Embryonic facial prominence (tissue), 1 donor: ENCODE measurements around the gene ST3GAL5.
"Not testable (repeated sequence)": the region's sequence is repeated elsewhere in the genome, so short reads cannot be mapped to it uniquely, and the experiment has no call there.

Source experiments
- DNase-seq: peaks from one replicate; pipeline ENCODE4 v3.0.0-alpha.2; 2016; ENCODE audit errors: extremely low spot score

Gene ST3GAL5

GRCh38 chr2:85888684-85889626 is at the start of gene ST3GAL5:
Gene ST3GAL5 (minus strand): TSS chr2:85888990. CDS start chr2:85888905, 85 bp downstream.
- DNase-seq: peak; percentile 66

DNA sequence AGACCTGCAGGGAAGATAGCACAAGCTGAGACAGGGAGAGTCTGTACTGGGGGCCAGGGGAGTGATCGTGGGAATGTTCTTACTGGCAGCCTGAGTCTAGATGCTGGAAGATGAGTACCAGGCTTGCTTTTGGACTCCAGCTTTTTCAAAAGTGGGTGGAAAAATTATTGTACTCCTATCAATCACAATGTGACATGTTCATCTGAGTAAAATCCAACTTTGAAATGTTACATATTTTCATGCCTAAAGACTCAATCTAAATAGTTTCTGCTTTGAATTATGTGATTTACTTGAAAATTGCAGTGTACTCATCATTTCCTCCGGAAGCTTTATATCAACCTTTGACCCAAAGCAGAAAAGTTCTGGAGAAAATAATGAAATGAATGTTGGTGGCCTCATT is 49.7 kb upstream of the ST3GAL5 start:
- DNase-seq: no peak

DNA sequence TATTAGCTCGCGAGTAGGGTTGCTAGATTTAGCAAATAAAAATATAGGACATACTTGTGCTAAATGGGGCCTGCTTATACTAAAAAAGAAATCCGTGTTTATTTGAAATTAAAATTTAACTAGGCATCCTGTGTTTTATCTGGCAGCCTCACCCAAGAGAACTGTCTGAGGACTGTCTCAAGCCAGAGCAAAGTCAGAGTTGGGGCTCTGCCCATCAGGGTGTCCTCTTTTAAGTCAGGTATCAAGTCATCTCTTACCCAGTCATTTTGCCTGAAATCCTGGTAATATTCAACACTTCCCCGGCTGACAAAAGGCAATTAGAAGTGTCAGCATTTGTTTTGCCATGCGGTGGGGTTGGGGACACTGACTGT is 48.3 kb upstream of the ST3GAL5 start:
- DNase-seq: no peak

GRCh38 chr2:85936421-85937068 is 47.8 kb upstream of the ST3GAL5 start:
- no peak for DNase-seq

DNA sequence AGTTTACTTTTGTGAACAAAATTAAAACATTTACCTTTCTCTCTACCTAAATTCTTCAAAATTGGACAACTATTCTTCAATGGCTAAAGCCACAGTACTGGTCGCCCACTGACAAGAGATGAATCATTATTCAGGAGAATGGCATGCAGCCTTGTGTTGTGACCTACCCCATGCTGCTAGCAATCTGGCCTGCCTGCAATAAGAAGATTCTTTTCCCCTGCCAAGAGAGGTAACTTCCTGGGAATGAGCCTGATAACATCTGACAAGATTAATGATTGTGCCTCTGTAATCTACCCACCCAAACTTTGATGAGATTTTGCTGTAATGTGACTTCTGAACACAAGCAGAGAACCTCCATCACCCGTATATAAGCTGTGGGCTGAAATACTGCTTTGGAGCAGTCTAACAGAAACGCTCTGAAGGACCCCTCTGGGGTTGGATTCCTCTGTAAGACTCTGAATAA is 47.0 kb upstream of the ST3GAL5 start:
- DNase-seq: no peak

GRCh38 chr2:85935170-85935745 is 46.5 kb upstream of the ST3GAL5 start:
- DNase-seq: no peak

DNA sequence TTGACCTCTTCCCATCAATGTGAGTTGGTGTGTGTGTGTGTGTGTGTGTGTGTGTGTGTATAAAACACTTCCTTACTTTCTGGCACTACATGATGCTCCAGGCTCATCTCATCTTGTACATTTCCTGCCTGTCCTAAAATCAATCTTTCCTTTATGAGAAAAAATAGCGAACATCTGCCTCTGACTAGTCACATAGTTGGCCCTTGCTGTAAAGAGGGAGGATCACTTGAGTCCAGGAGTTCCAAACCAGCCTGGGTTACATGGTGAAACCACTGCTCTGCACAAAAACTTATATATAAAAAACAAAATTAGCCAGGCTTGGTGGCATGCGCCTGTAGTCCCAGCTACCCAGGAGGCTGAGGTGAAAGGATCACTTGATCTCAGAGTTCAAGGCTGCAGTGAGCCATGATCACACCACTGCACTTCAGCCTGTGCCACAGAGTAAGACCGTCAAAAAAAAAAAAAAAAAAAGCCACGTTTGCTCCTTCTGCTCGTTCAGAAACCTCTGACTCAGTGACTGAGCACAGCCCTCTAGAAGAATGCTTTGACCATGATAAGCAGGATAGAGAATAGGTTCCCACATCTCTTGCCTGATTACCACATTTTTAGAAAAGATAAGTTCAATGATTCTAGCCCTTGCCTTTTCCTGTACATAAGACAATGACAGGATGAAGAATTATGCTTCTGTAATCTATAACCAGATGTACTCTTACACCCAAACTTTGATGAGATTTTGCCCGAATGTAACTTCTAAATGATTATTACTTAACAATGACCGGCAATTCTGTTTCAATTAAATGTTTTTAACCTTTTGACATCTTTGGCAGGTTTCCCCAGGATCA is 45.2 kb upstream of the ST3GAL5 start:
- no peak for DNase-seq

DNA sequence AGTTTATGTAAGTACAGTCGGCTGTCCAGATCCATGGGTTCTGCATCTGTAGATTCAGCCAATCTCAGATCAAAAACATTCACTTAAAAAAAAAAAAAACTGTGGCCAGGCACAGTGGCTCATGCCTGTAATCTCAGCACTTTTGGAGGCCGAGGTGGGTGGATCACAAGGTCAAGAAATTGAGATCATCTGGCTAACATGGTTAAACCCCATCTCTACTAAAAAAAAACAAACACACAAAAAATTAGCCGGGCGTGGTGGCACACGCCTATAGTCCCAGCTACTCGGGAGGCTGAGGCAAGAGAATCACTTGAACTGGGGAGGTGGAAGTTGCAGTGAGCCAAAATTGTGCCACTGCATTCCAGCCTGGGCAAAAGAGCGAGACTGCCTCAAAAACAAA is 42.4 kb upstream of the ST3GAL5 start:
- DNase-seq: not testable (repeated sequence)

GRCh38 chr2:85930129-85931124 is 41.6 kb upstream of the ST3GAL5 start:
- DNase-seq: no peak

DNA sequence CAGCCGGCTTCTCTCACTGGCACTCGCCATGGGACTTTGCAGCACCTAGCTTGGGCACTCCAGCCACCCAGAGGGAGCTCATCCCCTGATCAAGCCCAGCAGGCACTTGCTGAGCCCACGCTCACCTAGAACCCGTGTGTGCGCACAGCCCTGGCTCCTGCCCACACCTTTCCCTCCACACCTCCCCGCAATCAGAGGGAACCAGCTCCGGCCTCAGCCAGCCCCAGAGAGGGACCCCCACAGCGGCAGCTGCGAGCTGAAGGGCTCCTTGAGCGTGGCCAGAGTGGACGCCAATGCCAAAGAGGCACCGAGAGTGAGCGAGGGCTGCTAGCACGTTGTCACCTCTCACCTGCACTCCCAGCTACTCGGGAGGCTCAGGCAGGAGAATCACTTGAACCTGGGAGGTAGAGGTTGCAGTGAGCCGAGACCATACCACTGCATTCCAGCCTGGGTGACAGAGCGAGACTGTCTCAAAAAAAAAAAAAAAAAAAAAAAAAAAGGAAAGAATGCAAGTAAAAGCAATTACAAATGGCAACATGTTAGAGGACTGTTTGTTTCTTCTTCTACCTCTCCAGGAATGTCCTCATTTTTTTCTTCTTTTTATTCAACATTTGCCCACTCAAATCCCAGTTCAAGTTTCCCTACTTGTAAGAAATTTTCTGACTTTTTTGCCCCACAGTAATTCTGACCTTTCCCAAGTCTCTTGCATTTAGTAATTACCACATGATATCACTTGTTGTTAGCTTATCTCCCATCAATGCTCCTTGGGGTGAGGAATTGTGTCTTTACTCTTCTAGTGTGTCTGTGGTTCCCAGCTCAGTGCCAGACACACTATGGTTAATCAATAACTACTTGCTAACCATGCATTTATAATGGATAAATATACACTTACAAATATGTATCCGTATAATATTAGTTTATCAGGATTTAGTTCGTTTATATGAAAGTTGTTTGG is 40.6 kb upstream of the ST3GAL5 start:
- no peak for DNase-seq

GRCh38 chr2:85926931-85927661 is 38.3 kb upstream of the ST3GAL5 start:
- no peak for DNase-seq

DNA sequence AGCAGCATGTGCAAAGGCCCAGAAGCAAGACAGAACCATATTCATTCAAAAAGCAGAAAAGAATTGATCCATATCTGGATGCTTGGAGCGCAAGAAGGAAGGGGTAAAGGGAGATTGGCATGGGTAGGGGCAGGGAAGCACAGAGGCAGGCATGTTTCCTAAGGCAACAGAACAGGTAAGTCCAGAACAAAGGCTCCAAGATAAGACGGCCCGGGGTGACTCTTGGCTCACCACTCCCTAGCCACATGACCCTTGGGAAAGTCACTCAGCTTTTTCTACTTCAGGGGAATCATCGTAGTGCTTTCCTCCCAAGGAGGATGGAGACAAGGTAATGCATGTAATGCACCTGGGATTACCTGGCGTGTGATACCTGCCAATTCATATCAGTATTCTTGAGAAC is 37.7 kb upstream of the ST3GAL5 start:
- no peak for DNase-seq

GRCh38 chr2:85925216-85925671 is 36.5 kb upstream of the ST3GAL5 start:
- no peak for DNase-seq

GRCh38 chr2:85924522-85924921 is 35.7 kb upstream of the ST3GAL5 start:
- no peak for DNase-seq

DNA sequence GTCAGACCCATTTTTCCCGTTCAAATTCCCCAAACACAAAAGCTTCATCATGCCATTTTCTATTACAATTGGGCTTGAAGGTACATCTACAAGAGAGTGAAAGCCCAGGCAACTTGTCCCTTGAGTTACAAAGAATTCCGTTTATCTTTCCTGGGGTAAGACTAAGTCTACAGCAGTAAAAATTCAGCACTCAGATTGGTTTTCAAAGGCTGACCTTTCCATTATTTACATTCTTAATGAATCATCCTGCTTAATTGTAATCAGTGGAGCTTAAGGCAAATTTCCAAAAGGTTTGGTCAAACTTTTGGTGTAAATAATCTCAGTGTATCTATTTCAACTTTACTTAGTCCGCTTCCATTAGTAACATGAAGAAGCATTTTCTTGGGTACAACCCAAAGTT is 33.4 kb upstream of the ST3GAL5 start:
- DNase-seq: no peak

DNA sequence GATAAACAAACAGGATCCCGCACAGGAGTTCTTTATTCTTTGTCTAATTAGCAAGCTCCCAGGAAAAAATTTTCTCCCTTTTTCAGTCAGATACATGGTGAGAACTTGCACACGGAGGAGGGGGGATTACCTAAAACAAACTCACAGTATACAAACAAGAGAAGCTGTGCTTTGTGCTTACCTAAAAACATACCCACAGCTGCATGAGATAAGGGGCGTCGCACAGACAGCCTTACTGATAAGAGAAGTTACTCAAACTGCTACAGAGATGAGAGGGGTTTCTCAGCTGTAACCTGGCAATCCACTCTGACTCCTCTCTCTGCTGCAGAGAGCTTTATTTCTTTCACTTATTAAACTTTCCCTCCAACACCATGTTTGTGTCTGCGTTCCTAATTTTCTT is 32.9 kb upstream of the ST3GAL5 start:
- no peak for DNase-seq

- DNase-seq: no peak
Measured at GRCh38 chr2:85920810-85921545, 32.2 kb upstream of the ST3GAL5 start.
